Stimulated activated effector memory CD8-positive, alpha-beta T cell treated with anti-CD3 and anti-CD28 coated beads, Interleukin-12 subunit alpha, Interleukin-12 subunit beta, amount 100 ng/mL, for 72 hours (primary cell): ENCODE measurements around the gene AUH.

Experiments used
- ATAC-seq: fragments of 150-1000 bp; cut with Tn5 transposase; 2 replicates; pipeline ENCODE4 v1.10.0; 2021
- DNase-seq, 2 donors: peaks; one replicate each; pipeline ENCODE4 v3.0.0; 2021 to 2022; ENCODE audit warnings: low spot score in 2 of 2
- H3K27ac Mint-ChIP-seq: one replicate; pipeline ENCODE4 v1.8.0; 2022; ENCODE audit warnings: mild to moderate bottlenecking, mixed read lengths
- H3K36me3 Mint-ChIP-seq: one replicate; pipeline ENCODE4 v1.8.0; 2022; ENCODE audit warnings: mild to moderate bottlenecking, mixed read lengths
- H3K4me1 Mint-ChIP-seq: one replicate; pipeline ENCODE4 v1.8.0; 2022; ENCODE audit warnings: mixed read lengths
- H3K4me3 Mint-ChIP-seq: one replicate; pipeline ENCODE4 v1.8.0; 2022; ENCODE audit warnings: mild to moderate bottlenecking, mixed read lengths
- H3K9me3 Mint-ChIP-seq: one replicate; pipeline ENCODE4 v1.8.0; 2022; ENCODE audit warnings: mixed read lengths

Gene AUH

GRCh38 chr9:91302831-91303230, 58.9 kb downstream of the AUH start:
- ATAC-seq, result no peak
- no peak overlapping the region for H3K27ac Mint-ChIP-seq
- H3K36me3 Mint-ChIP-seq, result peaks cover 75% of the 10 kb centered on the region
- DNase-seq, result no peak
- no peak overlapping the region for H3K4me3 Mint-ChIP-seq
- no peaks in the 10 kb centered on the region for H3K9me3 Mint-ChIP-seq
- H3K4me1 Mint-ChIP-seq, result peaks cover 24% of the 10 kb centered on the region

- H3K9me3 Mint-ChIP-seq, result no peaks in the 10 kb centered on the region
- H3K4me3 Mint-ChIP-seq, result no peak overlapping the region
- H3K4me1 Mint-ChIP-seq, result peaks cover 29% of the 10 kb centered on the region
- peaks cover 75% of the 10 kb centered on the region for H3K36me3 Mint-ChIP-seq
- H3K27ac Mint-ChIP-seq, result no peak overlapping the region
- DNase-seq (no peak), ATAC-seq (no peak)
Observed at GRCh38 chr9:91301161-91301560, 60.6 kb downstream of the AUH start.

GRCh38 chr9:91298311-91298710, 63.4 kb downstream of the AUH start:
- Mint-ChIP-seq H3K27ac (no peak overlapping the region), H3K9me3 (no peaks in the 10 kb centered on the region), H3K36me3 (peaks cover 80% of the 10 kb centered on the region), H3K4me3 (no peak overlapping the region), H3K4me1 (peaks cover 20% of the 10 kb centered on the region)
- DNase-seq (no peak), ATAC-seq (no peak)

GRCh38 chr9:91297306-91297705, 64.4 kb downstream of the AUH start:
- no peak overlapping the region for H3K4me3 Mint-ChIP-seq
- H3K36me3 Mint-ChIP-seq, result peaks cover 81% of the 10 kb centered on the region
- no peak for ATAC-seq
- no peaks in the 10 kb centered on the region for H3K9me3 Mint-ChIP-seq
- H3K27ac Mint-ChIP-seq, result peak overlapping the region; percentile 53
- no peak for DNase-seq
- peaks cover 20% of the 10 kb centered on the region for H3K4me1 Mint-ChIP-seq

- H3K4me1 Mint-ChIP-seq, result peaks cover 20% of the 10 kb centered on the region
- DNase-seq (no peak), ATAC-seq (no peak)
- peaks cover 87% of the 10 kb centered on the region for H3K36me3 Mint-ChIP-seq
- H3K9me3 Mint-ChIP-seq, result no peaks in the 10 kb centered on the region
- no peak overlapping the region for H3K4me3 Mint-ChIP-seq
- H3K27ac Mint-ChIP-seq, result no peak overlapping the region
Observed at GRCh38 chr9:91296354-91296753, 65.4 kb downstream of the AUH start.

- no peak overlapping the region for H3K4me3 Mint-ChIP-seq
- H3K36me3 Mint-ChIP-seq, result peaks cover 97% of the 10 kb centered on the region
- H3K4me1 Mint-ChIP-seq, result peaks cover 14% of the 10 kb centered on the region
- ATAC-seq, result no peak
- H3K27ac Mint-ChIP-seq, result no peak overlapping the region
- DNase-seq, result no peak
- no peaks in the 10 kb centered on the region for H3K9me3 Mint-ChIP-seq
Observed at GRCh38 chr9:91295357-91295756, 66.4 kb downstream of the AUH start.

GRCh38 chr9:91291866-91292265, 69.9 kb downstream of the AUH start:
- no peaks in the 10 kb centered on the region for H3K9me3 Mint-ChIP-seq
- peaks cover 85% of the 10 kb centered on the region for H3K36me3 Mint-ChIP-seq

GRCh38 chr9:91289244-91289643, 72.5 kb downstream of the AUH start:
- no peak for DNase-seq
- peaks cover 16% of the 10 kb centered on the region for H3K4me1 Mint-ChIP-seq
- no peaks in the 10 kb centered on the region for H3K9me3 Mint-ChIP-seq
- no peak overlapping the region for H3K4me3 Mint-ChIP-seq
- no peak for ATAC-seq
- no peak overlapping the region for H3K27ac Mint-ChIP-seq
- H3K36me3 Mint-ChIP-seq, result peaks cover 75% of the 10 kb centered on the region

More at GRCh38 chr9:91291866-91292265, 69.9 kb downstream of the AUH start:
- Mint-ChIP-seq H3K27ac (no peak overlapping the region), H3K4me3 (no peak overlapping the region), H3K4me1 (peaks cover 2% of the 10 kb centered on the region)
- DNase-seq, result no peak
- no peak for ATAC-seq

GRCh38 chr9:91285729-91286353, 75.9 kb downstream of the AUH start:
- DNase-seq, result no peak
- peak; percentile 65 for ATAC-seq
- H3K9me3 Mint-ChIP-seq, result no peaks in the 10 kb centered on the region
- peak overlapping the region; percentile 68 for H3K27ac Mint-ChIP-seq
- peaks cover 66% of the 10 kb centered on the region for H3K36me3 Mint-ChIP-seq
- H3K4me3 Mint-ChIP-seq, result no peak overlapping the region
- peaks cover 16% of the 10 kb centered on the region for H3K4me1 Mint-ChIP-seq

- DNase-seq, result no peak
- Mint-ChIP-seq H3K4me1 (peaks cover 16% of the 10 kb centered on the region), H3K27ac (no peak overlapping the region), H3K36me3 (peaks cover 56% of the 10 kb centered on the region), H3K9me3 (no peaks in the 10 kb centered on the region), H3K4me3 (no peak overlapping the region)
- no peak for ATAC-seq
Observed at GRCh38 chr9:91282292-91282691, 79.4 kb downstream of the AUH start.

GRCh38 chr9:91279296-91280204, 82.2 kb downstream of the AUH start:
- Mint-ChIP-seq H3K27ac (no peak overlapping the region), H3K4me1 (peaks cover 14% of the 10 kb centered on the region), H3K36me3 (peaks cover 58% of the 10 kb centered on the region), H3K9me3 (no peaks in the 10 kb centered on the region), H3K4me3 (no peak overlapping the region)
- no peak for ATAC-seq
- DNase-seq, result no peak

GRCh38 chr9:91276513-91276912, 85.2 kb downstream of the AUH start:
- ATAC-seq, result no peak
- Mint-ChIP-seq H3K4me1 (peaks cover 19% of the 10 kb centered on the region), H3K9me3 (no peaks in the 10 kb centered on the region), H3K36me3 (peaks cover 38% of the 10 kb centered on the region), H3K27ac (no peak overlapping the region), H3K4me3 (no peak overlapping the region)
- DNase-seq, result no peak

- ATAC-seq (no peak), DNase-seq (no peak)
- peaks cover 29% of the 10 kb centered on the region for H3K36me3 Mint-ChIP-seq
- no peaks in the 10 kb centered on the region for H3K9me3 Mint-ChIP-seq
- peaks cover 19% of the 10 kb centered on the region for H3K4me1 Mint-ChIP-seq
- H3K27ac Mint-ChIP-seq, result no peak overlapping the region
- no peak overlapping the region for H3K4me3 Mint-ChIP-seq
Observed at GRCh38 chr9:91275655-91276054, 86.1 kb downstream of the AUH start.

GRCh38 chr9:91274949-91275492, 86.7 kb downstream of the AUH start:
- Mint-ChIP-seq H3K4me3 (no peak overlapping the region), H3K36me3 (peaks cover 26% of the 10 kb centered on the region), H3K4me1 (peaks cover 19% of the 10 kb centered on the region), H3K9me3 (no peaks in the 10 kb centered on the region), H3K27ac (no peak overlapping the region)
- DNase-seq (no peak), ATAC-seq (no peak)

- H3K36me3 Mint-ChIP-seq, result peaks cover 26% of the 10 kb centered on the region
- peaks cover 19% of the 10 kb centered on the region for H3K4me1 Mint-ChIP-seq
- DNase-seq (no peak), ATAC-seq (peak; percentile 94)
- H3K4me3 Mint-ChIP-seq, result no peak overlapping the region
- H3K27ac Mint-ChIP-seq, result no peak overlapping the region
- no peaks in the 10 kb centered on the region for H3K9me3 Mint-ChIP-seq
Observed at GRCh38 chr9:91273853-91274552, 87.7 kb downstream of the AUH start.
